Amniotic stem cell (primary cell): ENCODE measurements around the gene CNOT11.
A peak's percentile ranks its signal among the peaks of the same experiment; 100 is the strongest.
"Not testable (repeated sequence)": the region's sequence is repeated elsewhere in the genome, so short reads cannot be mapped to it uniquely, and the experiment has no call there.

ENCODE experiments used
- DNase-seq: peaks from one replicate; lab custom pipeline; 2025; lab: John Stamatoyannopoulos, UW

CNOT11 gene

GRCh38 chr2:101245468-101245867 is 7.2 kb upstream of the CNOT11 start:
- not testable (repeated sequence) for DNase-seq

GRCh38 chr2:101248756-101249155 is 3.9 kb upstream of the CNOT11 start:
- DNase-seq: not testable (repeated sequence)

DNA sequence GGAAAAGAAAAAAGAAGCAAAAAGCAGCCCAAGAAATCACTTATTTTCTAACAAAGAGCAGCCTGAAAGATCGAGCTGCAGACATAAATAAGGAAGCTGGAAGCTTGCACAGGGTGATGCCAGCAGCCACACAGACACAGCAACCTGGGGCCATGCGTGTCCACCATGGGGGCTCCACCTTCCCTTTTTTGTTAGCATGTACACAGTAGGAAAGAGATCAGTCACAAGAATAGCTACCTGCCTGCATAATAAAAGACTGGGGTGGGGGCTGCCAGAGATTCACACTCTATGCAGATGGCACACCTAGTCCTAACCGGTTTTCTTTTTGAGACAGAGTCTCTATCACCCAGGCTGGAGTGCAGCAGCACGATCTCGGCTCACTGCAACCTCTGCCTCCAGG is 2.9 kb upstream of the CNOT11 start:
- no peak for DNase-seq

GRCh38 chr2:101251246-101251781 is 1.4 kb upstream of the CNOT11 start:
- DNase-seq: not testable (repeated sequence)

DNA sequence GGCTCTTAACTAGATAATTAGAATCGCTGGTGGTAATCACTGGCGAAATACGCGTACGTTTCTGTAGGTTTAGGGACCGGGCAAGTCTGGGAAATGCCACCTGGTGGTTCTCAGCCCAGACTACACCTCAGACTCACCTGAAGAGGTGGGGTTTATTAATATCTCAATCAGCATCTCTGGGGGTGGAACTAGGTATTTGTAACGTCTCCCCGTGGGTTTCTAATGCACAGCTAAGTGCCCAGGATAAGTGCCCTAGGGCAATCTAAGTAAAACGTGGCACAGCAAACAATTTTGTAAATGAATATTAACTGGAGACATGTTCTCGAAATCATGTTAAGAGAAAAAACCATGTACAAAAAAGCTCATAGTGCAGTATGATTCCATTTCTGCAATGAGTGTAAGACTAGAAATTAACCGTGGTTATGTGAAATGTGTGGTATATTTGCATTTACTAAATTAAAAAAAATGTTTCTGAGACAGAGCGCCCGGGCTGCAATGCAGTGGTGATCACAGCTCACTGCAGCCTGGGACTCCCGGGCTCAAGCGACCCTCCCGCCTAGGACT is 760 bp upstream of the CNOT11 start:
- peak; percentile 35 for DNase-seq

- DNase-seq: no peak
Observed at GRCh38 chr2:101253013-101253702, 472 bp downstream of the CNOT11 start.

DNA sequence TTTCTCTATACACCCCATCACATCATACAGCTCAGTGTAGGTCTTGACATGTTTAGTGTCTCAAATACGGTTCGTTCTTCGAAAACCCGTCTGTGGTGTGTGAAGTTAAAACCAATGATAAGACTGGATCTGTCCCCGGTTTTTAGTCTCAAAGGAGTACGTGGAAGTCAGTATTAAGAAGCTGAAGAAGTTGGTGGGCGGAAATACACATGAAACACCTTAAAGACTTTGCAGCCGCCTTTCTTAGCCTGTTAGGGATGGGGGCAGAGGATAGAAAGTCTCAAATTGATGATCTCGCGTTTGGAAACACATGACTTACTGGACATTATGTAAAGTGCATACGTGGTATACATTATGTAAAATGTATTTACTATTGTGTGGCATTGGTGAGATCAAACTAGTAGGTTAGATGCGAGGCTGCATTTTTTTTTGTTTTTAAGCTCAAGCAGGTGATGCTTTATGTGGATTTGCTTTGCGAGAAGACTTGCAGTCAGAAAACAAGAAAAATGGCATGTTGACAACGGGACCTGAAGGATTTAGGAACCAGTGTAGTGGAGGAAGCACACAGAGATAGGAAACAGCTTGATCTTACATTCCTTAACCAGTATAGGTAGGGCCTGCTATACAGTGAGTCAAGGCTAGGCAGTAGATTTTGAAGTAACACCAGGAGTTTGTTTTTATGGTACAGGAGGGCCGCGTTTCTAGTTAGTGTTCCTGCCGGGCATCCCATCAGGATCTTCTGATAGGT is 1.2 kb downstream of the CNOT11 start:
- no peak for DNase-seq

DNA sequence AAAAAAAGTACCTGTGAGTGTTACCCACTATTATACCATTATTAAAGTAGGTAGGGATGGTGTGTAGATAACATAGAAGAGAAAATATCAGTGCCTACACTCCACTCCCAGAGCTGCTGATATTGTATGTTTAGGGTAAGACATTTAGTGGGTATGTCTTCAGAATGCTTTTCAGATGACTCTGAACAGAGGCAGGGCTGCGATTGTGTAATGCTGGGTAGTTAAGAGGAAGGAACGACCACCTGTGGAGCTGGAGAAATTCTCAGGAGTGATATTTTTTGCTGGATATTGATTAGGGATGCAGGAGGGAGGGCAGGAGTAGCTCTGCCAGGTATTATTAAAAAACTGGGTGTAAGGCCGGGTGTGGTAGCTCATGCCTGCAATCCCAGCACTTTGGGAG is 2.8 kb downstream of the CNOT11 start:
- no peak for DNase-seq

- DNase-seq: no peak
Observed at GRCh38 chr2:101256316-101256715, 3.6 kb downstream of the CNOT11 start.

GRCh38 chr2:101258804-101259203 is 6.1 kb downstream of the CNOT11 start:
- DNase-seq: no peak

DNA sequence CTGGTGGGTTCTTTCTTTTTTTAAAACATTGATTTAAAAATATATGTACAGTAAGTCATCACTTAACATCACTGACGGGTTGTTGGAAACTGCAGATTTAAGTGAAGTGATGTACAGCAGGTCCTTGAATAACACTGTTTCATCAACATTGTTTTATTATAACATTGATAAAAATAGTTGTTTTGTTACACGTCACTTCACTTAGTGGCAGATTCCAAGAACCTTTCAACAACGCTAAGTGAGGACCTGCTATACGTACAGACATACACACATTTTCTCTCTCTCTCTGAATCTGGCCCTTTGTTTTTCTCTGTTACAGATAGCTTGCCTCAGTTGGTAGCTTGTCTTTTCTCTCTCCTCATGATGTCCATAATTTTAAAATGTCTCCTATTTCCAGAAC is 9.5 kb downstream of the CNOT11 start:
- no peak for DNase-seq

DNA sequence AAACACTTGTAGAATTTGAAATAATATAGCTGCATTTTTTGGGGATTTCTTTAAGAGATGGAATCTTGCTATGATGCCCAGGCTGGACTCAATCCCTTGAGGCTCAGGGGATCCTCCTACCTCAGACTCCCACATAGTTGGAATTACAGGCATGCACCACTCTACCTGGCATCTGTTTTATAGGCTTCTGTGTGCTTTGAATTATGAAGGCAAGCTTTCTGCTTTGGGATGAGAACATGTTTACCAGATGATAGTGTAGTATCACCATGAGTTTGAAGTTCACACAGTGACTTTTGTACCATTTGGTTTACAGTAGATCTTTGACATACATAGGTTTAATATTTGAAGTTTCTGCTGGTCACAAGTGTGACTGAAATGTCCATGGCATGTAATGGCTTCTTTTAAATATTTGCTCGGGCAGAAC is 10.7 kb downstream of the CNOT11 start:
- DNase-seq: no peak

- no peak for DNase-seq
Observed at GRCh38 chr2:101264360-101264939, 11.8 kb downstream of the CNOT11 start.

GRCh38 chr2:101265893-101266499 is 13.3 kb downstream of the CNOT11 start:
- DNase-seq: no peak

- DNase-seq: no peak
Observed at GRCh38 chr2:101267671-101268656, 15.3 kb downstream of the CNOT11 start.

GRCh38 chr2:101270700-101271259 is 18.1 kb downstream of the CNOT11 start:
- no peak for DNase-seq

DNA sequence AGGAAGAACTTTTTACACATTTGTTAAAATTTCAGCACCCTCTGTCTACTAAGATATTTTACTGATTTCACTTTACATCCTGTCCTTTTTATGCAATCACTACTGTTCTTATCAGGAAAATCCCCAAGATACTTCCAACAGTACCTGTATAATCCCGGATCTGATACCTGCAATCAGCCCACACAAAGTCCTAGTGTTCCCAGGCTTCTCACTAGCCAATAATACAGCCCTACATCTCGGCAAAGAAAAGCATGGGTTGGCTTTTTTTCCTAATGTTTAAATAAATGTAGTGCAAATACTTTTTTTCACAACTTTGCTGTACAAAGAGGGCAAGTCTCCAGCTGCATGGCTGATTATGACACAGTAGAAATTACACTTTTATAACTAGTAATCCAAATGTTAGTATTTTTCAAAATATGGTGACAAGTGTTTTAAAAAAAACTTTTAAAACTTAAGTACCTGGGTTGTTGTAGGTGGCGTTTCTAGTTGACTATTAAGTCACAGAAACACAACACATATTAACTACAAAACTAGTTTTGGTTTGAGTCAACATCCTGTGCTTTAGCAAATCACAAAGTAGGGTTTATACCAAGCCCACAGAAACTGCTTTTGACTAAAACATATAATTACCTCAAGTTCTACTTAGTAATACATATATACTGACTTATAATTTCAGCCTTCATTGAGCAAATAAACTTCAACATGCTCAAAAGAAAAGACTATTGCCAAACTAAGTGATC is 19.5 kb downstream of the CNOT11 start:
- no peak for DNase-seq

DNA sequence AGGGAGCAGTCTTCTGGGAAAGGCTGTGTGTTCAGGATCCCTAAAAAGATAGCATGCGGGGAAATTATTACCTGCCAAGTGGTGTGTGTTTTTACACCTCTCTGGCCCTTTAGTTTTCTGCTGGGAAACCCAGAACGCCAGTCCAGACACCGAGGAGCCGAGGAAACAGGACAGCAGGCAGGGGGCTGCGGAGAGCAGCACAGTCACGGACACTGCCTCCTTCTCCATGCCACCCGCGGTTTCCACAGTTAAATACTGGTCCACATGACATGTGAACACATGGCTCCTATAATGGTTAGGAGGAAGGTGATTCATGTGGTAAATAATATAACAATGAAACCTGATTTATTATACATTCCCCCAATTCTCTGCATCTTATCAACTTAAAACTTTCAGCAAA is 20.4 kb downstream of the CNOT11 start:
- no peak for DNase-seq

GRCh38 chr2:101274142-101274541 is 21.5 kb downstream of the CNOT11 start:
- no peak for DNase-seq

GRCh38 chr2:101277111-101277510 is 24.4 kb downstream of the CNOT11 start:
- no peak for DNase-seq
